Spleen (tissue), 11 donors: ENCODE results near the gene DIS3L. TPM values are rescaled to one million over a fixed set of nuclear protein-coding genes. Genes with fewer than 3 reads are reported as not detected.

Experiments
- DNase-seq: peaks from one replicate; pipeline ENCODE4 v3.0.0-alpha.2; 2020
- H3K27ac ChIP-seq, 8 donors: fragments of 200-600 bp; sonication (generic) in 7 of 8; 1 replicate in 4 of 8; 2 replicates in 4 of 8; pipeline versions ENCODE4 v1.5.0 to v1.8.0; 2016 to 2021; ENCODE audit warnings: inconsistent platforms in 4 of 8, mild to moderate bottlenecking in 4 of 8, moderate library complexity in 1 of 8
- H3K27me3 ChIP-seq, 7 donors: fragments of 200-600 bp; sonication (generic) in 6 of 7; replicated peaks in 1 of 7; 1 replicate in 4 of 7; 2 replicates in 3 of 7; pipeline versions ENCODE4 v1.5.0 to v1.8.0; 2016 to 2021; ENCODE audit warnings: inconsistent platforms in 3 of 7, mild to moderate bottlenecking in 1 of 7
- H3K36me3 ChIP-seq, 6 donors: fragments of 200-600 bp; sonication (generic) in 5 of 6; 1 replicate in 4 of 6; 2 replicates in 2 of 6; pipeline versions ENCODE4 v1.5.0 to v1.8.0; 2016 to 2021; ENCODE audit warnings: inconsistent platforms in 2 of 6
- H3K4me1 ChIP-seq, 6 donors: fragments of 200-600 bp; sonication (generic) in 5 of 6; 1 replicate in 3 of 6; 2 replicates in 3 of 6; pipeline versions ENCODE4 v1.5.0 to v1.8.0; 2016 to 2021; ENCODE audit warnings: inconsistent platforms in 3 of 6
- H3K4me3 ChIP-seq, 8 donors: fragments of 200-600 bp; sonication (generic) in 7 of 8; 1 replicate in 4 of 8; 2 replicates in 4 of 8; pipeline versions ENCODE4 v1.5.0 to v1.8.0; 2016 to 2021; ENCODE audit warnings: inconsistent platforms in 4 of 8, mild to moderate bottlenecking in 4 of 8, moderate library complexity in 2 of 8
- H3K9me3 ChIP-seq, 8 donors: fragments of 200-600 bp; sonication (generic) in 7 of 8; 1 replicate in 4 of 8; 2 replicates in 4 of 8; pipeline versions ENCODE4 v1.5.0 to v1.8.0; 2016 to 2021; ENCODE audit warnings: inconsistent platforms in 4 of 8
- POLR2A ChIP-seq, 3 donors: fragments of 450-650 bp; IDR thresholded peaks; one replicate each; pipeline ENCODE4 v1.5.1; 2017; ENCODE audit warnings: antibody characterized with exemption in 3 of 3, mild to moderate bottlenecking in 1 of 3
- POLR2AphosphoS5 ChIP-seq, 3 donors: sonication (generic); formaldehyde crosslinking; IDR thresholded peaks; one replicate each; pipeline ENCODE4 v1.5.1; 2017; ENCODE audit warnings: antibody characterized with exemption in 3 of 3
- WGBS, 5 donors: extraction: QIAGEN DNeasy Blood & Tissue Kit in 3 of 5; methylation state at CpG; one replicate each; pipeline versions ENCODE4 v1.1.5 to v1.1.7; 2013 to 2018; 5-methylcytosine and 5-hydroxymethylcytosine counted together
- intact Hi-C: fragments of 100-400 bp; cut with DNase I; formaldehyde crosslinking; loops from one replicate; pipeline ENCODE4 v1.15.0; 2023; ENCODE audit warnings: low total_unique reads
- polyA plus RNA-seq, 3 donors: library from polyadenylated mRNA; stranded (reverse); fragments of 200-250 nt; gene quantifications; one replicate each; pipeline ENCODE4 v1.2.1, GENCODE V29; 2013
- total RNA-seq, 7 donors: library from RNA; depleted of rRNA in 3 of 7; stranded (reverse); fragments of >200 nt in 3 of 7; fragmentation: NEBNext Ultra II Directional in 4 of 7; extraction: Animal tissue kit (Norgen Biotek cat#: 25700) in 4 of 7; gene quantifications; one replicate each; pipeline versions ENCODE4 v1.1.0 to v1.2.1, GENCODE V29; 2016 to 2021
- TF ChIP-seq, protein P1 (sequence below), 11 experiments: fragments of 200-600 bp in 7 of 11; fragments of 450-650 bp in 4 of 11; sonication (generic) in 4 of 11; IDR thresholded peaks in 8 of 11; conservative IDR thresholded peaks in 3 of 11; 1 replicate in 7 of 11; 2 replicates in 4 of 11; pipeline versions ENCODE4 v1.4.0 to v1.8.0; 2016 to 2021; ENCODE audit warnings: antibody characterized with exemption in 11 of 11, inconsistent platforms in 4 of 11, mild to moderate bottlenecking in 1 of 11
- donor health status: healthy with polysubstance abuse.
- donor health status: DM: no; HTN: no; CAD: no; lungs with moderate emphysema.
- donor health status: DM: no; HTN: no; CAD: no.
- donor health status: Bipolar disorder and iron deficiency.
- donor health status: healthy.
- donor health status: DM: no; HTN: no; CAD: no.
- donor health status: DM: yes; HTN: yes; CAD: no.

The DIS3L gene
- total and polyA plus RNA-seq, 10 donors: 8.8 to 30.7 (median 25.4) TPM

DNA sequence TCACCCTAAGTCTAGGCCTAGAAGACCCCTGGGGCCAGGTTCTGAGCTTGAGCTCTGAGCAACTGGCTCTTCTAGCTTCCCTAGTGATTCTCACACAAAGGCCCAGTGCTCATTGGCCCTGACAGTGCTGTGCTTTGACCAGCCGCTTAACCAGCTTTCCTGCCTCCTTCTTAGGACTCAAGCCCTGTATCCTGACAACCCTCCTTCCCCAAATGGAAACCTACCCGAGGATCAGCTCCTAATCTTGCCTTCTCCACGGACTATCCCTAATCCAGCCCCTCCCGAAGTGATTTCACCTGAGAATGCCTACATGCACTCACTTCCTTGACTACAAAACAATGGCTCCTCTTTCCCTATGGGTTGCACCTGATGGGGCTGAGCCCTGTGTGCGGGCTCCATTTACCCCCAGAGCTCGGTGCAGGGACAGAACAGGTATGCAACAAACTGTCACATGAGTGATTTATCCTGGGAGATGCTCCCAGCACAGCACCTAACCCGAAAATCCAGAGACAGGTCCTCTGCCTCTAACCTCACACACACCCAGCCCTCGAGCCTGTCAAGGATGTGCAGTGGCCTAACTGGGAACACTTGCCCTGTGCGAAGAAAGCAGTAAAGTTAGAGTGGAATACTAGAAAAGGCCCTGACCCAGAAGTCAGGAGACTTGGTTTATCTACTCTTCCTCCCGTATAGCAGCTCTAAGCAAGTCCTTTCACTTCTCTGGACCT lies 42.1 kb upstream of the DIS3L start:
- H3K27ac ChIP-seq: no peak overlapping the region
- intact Hi-C loops: no loop called here
- peak overlapping the region in 2 of 8 donors; percentile 8 to 69 for H3K4me3 ChIP-seq
- TF ChIP-seq, protein P1, sequence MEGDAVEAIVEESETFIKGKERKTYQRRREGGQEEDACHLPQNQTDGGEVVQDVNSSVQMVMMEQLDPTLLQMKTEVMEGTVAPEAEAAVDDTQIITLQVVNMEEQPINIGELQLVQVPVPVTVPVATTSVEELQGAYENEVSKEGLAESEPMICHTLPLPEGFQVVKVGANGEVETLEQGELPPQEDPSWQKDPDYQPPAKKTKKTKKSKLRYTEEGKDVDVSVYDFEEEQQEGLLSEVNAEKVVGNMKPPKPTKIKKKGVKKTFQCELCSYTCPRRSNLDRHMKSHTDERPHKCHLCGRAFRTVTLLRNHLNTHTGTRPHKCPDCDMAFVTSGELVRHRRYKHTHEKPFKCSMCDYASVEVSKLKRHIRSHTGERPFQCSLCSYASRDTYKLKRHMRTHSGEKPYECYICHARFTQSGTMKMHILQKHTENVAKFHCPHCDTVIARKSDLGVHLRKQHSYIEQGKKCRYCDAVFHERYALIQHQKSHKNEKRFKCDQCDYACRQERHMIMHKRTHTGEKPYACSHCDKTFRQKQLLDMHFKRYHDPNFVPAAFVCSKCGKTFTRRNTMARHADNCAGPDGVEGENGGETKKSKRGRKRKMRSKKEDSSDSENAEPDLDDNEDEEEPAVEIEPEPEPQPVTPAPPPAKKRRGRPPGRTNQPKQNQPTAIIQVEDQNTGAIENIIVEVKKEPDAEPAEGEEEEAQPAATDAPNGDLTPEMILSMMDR (IDR thresholded peaks at IDR 0.05 in 8 of 11, conservative IDR thresholded peaks at IDR 0.05 in 3 of 11): no peak
- TF ChIP-seq POLR2A (IDR thresholded peaks at IDR 0.05): no peak
- TF ChIP-seq POLR2AphosphoS5 (IDR thresholded peaks at IDR 0.05): no peak
- WGBS, 5 donors: 60 to 81% (median 65%) methylated on average over 10 of the region's 10 CpGs
- H3K36me3 ChIP-seq: no peaks in the 10 kb centered on the region
- peaks cover 0 to 79% (median 51%) of the 10 kb centered on the region in 7 donors for H3K27me3 ChIP-seq
- DNase-seq: no peak
- H3K4me1 ChIP-seq: peaks cover 24 to 40% (median 31%) of the 10 kb centered on the region in 6 donors
- H3K9me3 ChIP-seq: no peaks in the 10 kb centered on the region

DNA sequence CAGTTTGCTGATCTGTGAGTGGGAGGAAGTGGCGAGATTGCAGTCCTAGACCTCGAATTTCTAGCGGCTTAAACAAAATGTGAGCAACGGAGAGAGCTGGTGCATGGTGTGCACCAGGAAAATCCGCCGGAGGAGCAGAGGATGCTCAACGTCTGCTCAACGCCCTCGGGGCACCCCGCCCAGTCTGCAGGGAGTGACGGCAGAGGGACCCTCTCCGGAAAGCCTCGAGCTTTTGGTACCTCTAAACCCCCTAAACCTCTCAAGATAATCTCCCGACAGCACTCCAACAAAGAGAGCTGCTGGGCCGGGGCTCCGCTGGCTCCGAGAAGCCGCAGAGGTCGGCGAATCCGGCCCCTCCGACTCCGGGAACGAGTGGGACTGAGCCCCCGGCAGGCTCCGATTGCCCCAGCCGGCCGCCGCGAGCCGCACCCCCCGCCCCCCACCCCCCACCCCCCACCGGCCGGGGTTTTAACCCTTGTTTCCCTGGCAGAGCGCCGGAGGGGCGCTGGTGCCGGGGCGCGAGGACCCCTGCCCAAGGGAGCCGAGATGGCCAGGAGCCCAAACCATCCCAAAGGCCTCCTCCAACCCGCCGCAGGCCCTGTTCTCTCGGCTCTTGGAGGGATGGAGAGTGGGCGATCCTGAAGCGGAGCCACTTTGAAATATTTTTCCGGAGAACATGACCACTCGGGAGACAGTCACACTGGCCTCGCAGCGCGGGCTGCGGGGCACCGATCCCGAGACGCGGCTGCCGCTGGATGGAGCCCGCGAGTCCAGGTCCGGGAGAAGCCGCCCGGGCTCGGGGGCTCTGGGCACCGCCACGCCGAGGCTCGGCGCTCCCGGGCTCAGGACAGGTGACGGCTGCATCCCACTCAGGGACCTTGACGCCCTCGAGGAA lies 41.3 kb upstream of the DIS3L start:
- Histone ChIP-seq H3K36me3 (no peaks in the 10 kb centered on the region), H3K27ac (no peak overlapping the region), H3K4me3 (peak overlapping the region; percentile 35 to 69 (median 49)), H3K9me3 (no peaks in the 10 kb centered on the region), H3K4me1 (peaks cover 24 to 40% (median 31%) of the 10 kb centered on the region in 6 donors), H3K27me3 (peaks cover 0 to 87% (median 52%) of the 10 kb centered on the region in 7 donors)
- TF ChIP-seq POLR2A (IDR thresholded peaks at IDR 0.05): no peak
- TF ChIP-seq, protein P1 (IDR thresholded peaks at IDR 0.05 in 8 of 11, conservative IDR thresholded peaks at IDR 0.05 in 3 of 11): peak in 10 of 11 experiments; percentile 10 to 70 (median 53)
- 3 to 13% (median 4%) methylated on average over 7 to 72 of the region's 72 CpGs for WGBS, 5 donors
- peak; percentile 85 for DNase-seq
- intact Hi-C loops: no loop called here

DNA sequence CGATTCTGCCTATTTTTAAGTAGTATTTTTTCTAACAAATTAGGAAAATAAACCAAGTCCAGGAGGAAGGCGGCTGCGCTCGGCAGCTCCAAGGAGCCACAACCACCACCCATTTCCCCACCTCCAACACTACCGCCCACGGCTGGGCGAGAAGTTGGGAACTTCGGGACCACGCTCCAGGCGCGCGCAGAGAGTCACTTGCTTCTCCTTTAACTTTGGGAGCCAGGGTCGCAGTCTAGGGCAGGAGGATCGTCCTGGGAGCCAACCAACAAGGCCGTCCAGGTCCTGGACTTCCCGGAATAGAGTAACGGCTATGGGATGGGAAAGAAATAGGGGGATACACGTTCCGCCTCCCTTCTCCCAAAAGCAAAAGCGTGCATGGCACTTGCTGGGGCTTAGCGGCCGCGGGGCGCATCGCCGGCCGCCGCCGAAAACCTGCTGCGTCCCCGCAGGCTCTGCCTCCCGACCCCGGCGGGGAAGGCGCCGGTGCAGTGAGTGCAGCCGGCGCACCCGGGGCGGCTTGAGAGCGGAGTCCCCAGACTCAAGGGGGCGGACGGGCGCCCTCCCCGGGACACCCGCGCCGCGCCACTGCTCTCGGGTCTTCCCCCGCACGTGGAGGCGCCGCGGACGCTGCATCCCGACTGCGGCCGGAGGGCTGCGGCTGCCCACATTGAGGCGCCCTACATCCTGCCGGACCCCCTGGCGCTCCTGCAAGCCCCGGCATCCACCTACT lies 40.5 kb upstream of the DIS3L start:
- DNase-seq: no peak
- no peaks in the 10 kb centered on the region for H3K36me3 ChIP-seq
- H3K27ac ChIP-seq: no peak overlapping the region
- H3K27me3 ChIP-seq: peaks cover 0 to 87% (median 52%) of the 10 kb centered on the region in 7 donors
- H3K4me1 ChIP-seq: peaks cover 24 to 40% (median 31%) of the 10 kb centered on the region in 6 donors
- no peaks in the 10 kb centered on the region for H3K9me3 ChIP-seq
- WGBS, 5 donors: 0 to 1% (median 1%) methylated on average over 43 to 64 of the region's 64 CpGs
- intact Hi-C loops: no loop called here
- TF ChIP-seq, protein P1 (IDR thresholded peaks at IDR 0.05 in 8 of 11, conservative IDR thresholded peaks at IDR 0.05 in 3 of 11): peak in 1 of 11 experiments; percentile 26
- no peak for TF ChIP-seq POLR2AphosphoS5 (IDR thresholded peaks at IDR 0.05)
- peak overlapping the region; percentile 35 to 69 (median 49) for H3K4me3 ChIP-seq
